MCF 10A (cell line): ENCODE results near the gene ACTR1A. TPM values are rescaled to one million over a fixed set of nuclear protein-coding genes. Genes with fewer than 3 reads are reported as not detected.
A peak's percentile ranks its signal among the peaks of the same experiment; 100 is the strongest.

Experiments used
- BruUV-seq: library from RNA; stranded (reverse); fragments of 400-500 nt; replicated peaks from 2 replicates; lab custom pipeline; 2021; lab: Mats Ljungman, UMichigan
- CTCF ChIA-PET: fragments of 300-600 bp; sonication (Branson Sonifier 250); formaldehyde crosslinking; extraction: SDS; loops from one replicate; lab custom pipeline; 2021; ENCODE audit warnings: antibody characterized with exemption, inconsistent platforms; lab: Yijun Ruan, JAX
- POLR2A ChIA-PET: fragments of 300-600, 350-650 bp; sonication (Branson Sonifier 250); formaldehyde crosslinking; extraction: SDS; loops from one replicate; lab custom pipeline; 2020; ENCODE audit warnings: antibody characterized with exemption, inconsistent platforms; lab: Yijun Ruan, JAX
- DNase-seq: peaks from one replicate; pipeline ENCODE4 v3.0.0-alpha.2; 2018; ENCODE audit not compliant: unreplicated experiment
- H3K27ac Mint-ChIP-seq: one replicate; pipeline ENCODE4 v1.8.0; 2022; ENCODE audit warnings: mild to moderate bottlenecking, low read depth, mixed read lengths; ENCODE audit not compliant: unreplicated experiment
- H3K27me3 Mint-ChIP-seq: one replicate; pipeline ENCODE4 v1.8.0; 2022; ENCODE audit warnings: mixed read lengths; ENCODE audit not compliant: insufficient read depth, unreplicated experiment
- H3K36me3 Mint-ChIP-seq: one replicate; pipeline ENCODE4 v1.8.0; 2022; ENCODE audit warnings: mild to moderate bottlenecking, moderate library complexity, mixed read lengths; ENCODE audit not compliant: insufficient read depth, unreplicated experiment
- H3K4me1 Mint-ChIP-seq: one replicate; pipeline ENCODE4 v1.8.0; 2022; ENCODE audit warnings: mixed read lengths; ENCODE audit not compliant: insufficient read depth, unreplicated experiment
- H3K4me3 Mint-ChIP-seq: one replicate; pipeline ENCODE4 v1.8.0; 2022; ENCODE audit warnings: mild to moderate bottlenecking, moderate library complexity, mixed read lengths; ENCODE audit not compliant: unreplicated experiment
- H3K9me3 Mint-ChIP-seq: one replicate; pipeline ENCODE4 v1.8.0; 2022; ENCODE audit warnings: mixed read lengths; ENCODE audit not compliant: unreplicated experiment
- CTCF ChIP-seq: fragments of 200-600 bp; IDR thresholded peaks from one replicate; pipeline ENCODE4 v1.8.0; 2022; ENCODE audit warnings: antibody characterized with exemption, mild to moderate bottlenecking; ENCODE audit not compliant: unreplicated experiment
- intact Hi-C: fragments of 100-400 bp; cut with micrococcal nuclease; formaldehyde crosslinking; loops from 2 replicates; pipeline ENCODE4 v1.14.1; 2022
- total RNA-seq: library from RNA; stranded (reverse); gene quantifications from 2 replicates; pipeline ENCODE4 v1.2.3, GENCODE V29; 2022

Gene ACTR1A
- total RNA-seq, 1 experiment from 2014 or later, result 60.1 TPM

GRCh38 chr10:102546606-102547320 lies 44.3 kb upstream of the ACTR1A start:
- no TSS peak for BruUV-seq
- ChIA-PET POLR2A (interaction anchor here (0.6 to 0.7 kb wide), 2 partner anchors 41 to 118 kb away, joined by 3 read pairs; no protein-coding TSS in a partner anchor), CTCF (interaction anchor here (0.6 kb wide), 1 partner anchor 90 kb away, joined by 4 read pairs; no protein-coding TSS in a partner anchor)
- H3K4me3 Mint-ChIP-seq, result no peak overlapping the region
- DNase-seq, result no peak
- intact Hi-C loops, result no loop called here
- no peaks in the 10 kb centered on the region for H3K36me3 Mint-ChIP-seq
- TF ChIP-seq CTCF, result no peak
- H3K27me3 Mint-ChIP-seq, result no peaks in the 10 kb centered on the region
- peaks cover 7% of the 10 kb centered on the region for H3K4me1 Mint-ChIP-seq
- H3K27ac Mint-ChIP-seq, result no peak overlapping the region
- H3K9me3 Mint-ChIP-seq, result no peaks in the 10 kb centered on the region

GRCh38 chr10:102545997-102546396 lies 43.5 kb upstream of the ACTR1A start:
- DNase-seq, result no peak
- Mint-ChIP-seq H3K27me3 (no peaks in the 10 kb centered on the region), H3K9me3 (no peaks in the 10 kb centered on the region), H3K36me3 (no peaks in the 10 kb centered on the region), H3K27ac (no peak overlapping the region), H3K4me3 (no peak overlapping the region), H3K4me1 (peaks cover 7% of the 10 kb centered on the region)
- CTCF ChIA-PET, result no interaction called here
- intact Hi-C loops, result no loop called here
- POLR2A ChIA-PET, result no interaction called here
- no peak for TF ChIP-seq CTCF
- BruUV-seq, result no TSS peak

GRCh38 chr10:102545265-102545871 lies 42.9 kb upstream of the ACTR1A start:
- intact Hi-C loops, result no loop called here
- Mint-ChIP-seq H3K36me3 (no peaks in the 10 kb centered on the region), H3K9me3 (no peaks in the 10 kb centered on the region), H3K27ac (no peak overlapping the region), H3K4me1 (peaks cover 7% of the 10 kb centered on the region), H3K27me3 (no peaks in the 10 kb centered on the region), H3K4me3 (no peak overlapping the region)
- BruUV-seq, result no TSS peak
- DNase-seq, result no peak
- ChIA-PET POLR2A (no interaction called here), CTCF (no interaction called here)
- TF ChIP-seq CTCF, result no peak

- intact Hi-C loops, result no loop called here
- no TSS peak for BruUV-seq
- POLR2A ChIA-PET, result no interaction called here
- no peak overlapping the region for H3K27ac Mint-ChIP-seq
- CTCF ChIA-PET, result no interaction called here
- H3K27me3 Mint-ChIP-seq, result no peaks in the 10 kb centered on the region
- no peak overlapping the region for H3K4me3 Mint-ChIP-seq
- H3K36me3 Mint-ChIP-seq, result no peaks in the 10 kb centered on the region
- peaks cover 7% of the 10 kb centered on the region for H3K4me1 Mint-ChIP-seq
- no peaks in the 10 kb centered on the region for H3K9me3 Mint-ChIP-seq
- no peak for TF ChIP-seq CTCF
- peak; percentile 11 for DNase-seq
Measured at GRCh38 chr10:102542800-102543418, 40.4 kb upstream of the ACTR1A start.
